PC-9 (cell line): ENCODE measurements around the gene ABCG5.

ENCODE experiments used
- EZH2 ChIP-seq: fragments of 200-600 bp; sonication (generic); IDR thresholded peaks from 2 replicates; pipeline ENCODE4 v1.8.0; 2017; ENCODE audit warnings: antibody characterized with exemption, low read depth
- TF ChIP-seq, protein P1 (sequence below): fragments of 200-600 bp; sonication (generic); conservative IDR thresholded peaks from 2 replicates; pipeline ENCODE4 v1.6.1; 2017; ENCODE audit warnings: mixed run types, antibody characterized with exemption, mild to moderate bottlenecking, moderate library complexity

DNA sequence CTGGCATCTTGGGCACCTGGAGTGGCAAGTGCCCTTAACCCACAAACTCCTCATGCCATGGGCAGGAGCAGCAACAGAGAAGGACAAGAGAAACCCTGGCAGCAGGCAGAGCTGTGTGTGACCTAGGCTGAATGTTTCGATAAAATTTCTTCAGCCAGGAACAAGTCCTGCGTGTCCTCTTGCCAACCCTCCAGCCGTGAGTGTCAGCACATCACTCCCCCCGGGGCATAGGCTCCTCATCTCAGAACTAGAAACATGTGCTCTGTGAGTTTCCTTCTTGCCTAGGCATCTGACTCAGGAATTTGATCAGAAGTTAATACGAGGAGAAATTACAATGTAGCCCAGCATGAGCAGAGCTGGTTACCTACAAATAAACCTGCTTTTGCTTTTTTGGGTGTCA, 2.3 kb upstream of the ABCG5 start:
- TF ChIP-seq, protein P1, sequence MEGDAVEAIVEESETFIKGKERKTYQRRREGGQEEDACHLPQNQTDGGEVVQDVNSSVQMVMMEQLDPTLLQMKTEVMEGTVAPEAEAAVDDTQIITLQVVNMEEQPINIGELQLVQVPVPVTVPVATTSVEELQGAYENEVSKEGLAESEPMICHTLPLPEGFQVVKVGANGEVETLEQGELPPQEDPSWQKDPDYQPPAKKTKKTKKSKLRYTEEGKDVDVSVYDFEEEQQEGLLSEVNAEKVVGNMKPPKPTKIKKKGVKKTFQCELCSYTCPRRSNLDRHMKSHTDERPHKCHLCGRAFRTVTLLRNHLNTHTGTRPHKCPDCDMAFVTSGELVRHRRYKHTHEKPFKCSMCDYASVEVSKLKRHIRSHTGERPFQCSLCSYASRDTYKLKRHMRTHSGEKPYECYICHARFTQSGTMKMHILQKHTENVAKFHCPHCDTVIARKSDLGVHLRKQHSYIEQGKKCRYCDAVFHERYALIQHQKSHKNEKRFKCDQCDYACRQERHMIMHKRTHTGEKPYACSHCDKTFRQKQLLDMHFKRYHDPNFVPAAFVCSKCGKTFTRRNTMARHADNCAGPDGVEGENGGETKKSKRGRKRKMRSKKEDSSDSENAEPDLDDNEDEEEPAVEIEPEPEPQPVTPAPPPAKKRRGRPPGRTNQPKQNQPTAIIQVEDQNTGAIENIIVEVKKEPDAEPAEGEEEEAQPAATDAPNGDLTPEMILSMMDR: no peak
- no peak for TF ChIP-seq EZH2
